ENCODE results near the gene COA1.
"Not testable (repeated sequence)": the region's sequence is repeated elsewhere in the genome, so short reads cannot be mapped to it uniquely, and the experiment has no call there.

Gene COA1, protein sequence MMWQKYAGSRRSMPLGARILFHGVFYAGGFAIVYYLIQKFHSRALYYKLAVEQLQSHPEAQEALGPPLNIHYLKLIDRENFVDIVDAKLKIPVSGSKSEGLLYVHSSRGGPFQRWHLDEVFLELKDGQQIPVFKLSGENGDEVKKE

DNA sequence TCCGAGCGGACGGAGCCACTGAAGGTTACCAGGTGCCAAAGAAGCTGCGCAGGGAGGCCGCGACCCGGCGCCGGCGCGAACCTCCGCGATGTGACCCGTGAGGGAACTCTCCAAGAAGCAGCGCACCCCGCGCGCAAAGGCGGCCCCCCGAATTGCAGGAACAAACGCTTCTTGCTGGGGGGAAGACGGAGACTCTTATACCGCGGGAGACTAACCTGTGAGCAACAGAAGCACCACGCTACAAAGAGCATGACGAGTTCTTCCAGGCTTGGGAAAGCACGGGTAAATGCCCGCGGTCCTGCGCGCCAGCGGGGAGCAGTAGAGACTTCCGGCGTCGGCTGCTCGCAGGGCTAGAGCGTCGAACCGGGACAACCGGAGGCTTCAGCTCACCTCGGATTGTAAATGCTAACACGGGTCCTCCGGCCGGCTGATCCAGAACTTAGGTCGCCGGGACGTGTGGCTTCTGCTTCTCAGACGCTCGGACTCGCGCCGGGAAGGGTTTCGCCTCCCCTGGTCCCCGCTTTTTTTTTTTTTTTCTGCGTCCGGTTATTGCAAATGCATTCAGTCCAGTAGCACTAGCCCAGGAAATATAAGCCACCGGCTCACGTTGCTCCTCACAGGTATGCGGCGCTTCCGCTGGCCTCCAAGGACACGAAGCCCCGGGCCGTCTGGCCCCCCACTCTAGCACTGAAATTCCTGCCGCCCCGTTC, at the start of gene COA1:
Gene COA1 (minus strand): TSS at position 310 of the 710 bp plus-strand sequence. CDS start 80,909 bp downstream, outside the sequence.
- DNase-seq (ENCODE audit: low read depth in 1 of 2, low spot score in 1 of 2): peak; percentile 57 to 71

DNA sequence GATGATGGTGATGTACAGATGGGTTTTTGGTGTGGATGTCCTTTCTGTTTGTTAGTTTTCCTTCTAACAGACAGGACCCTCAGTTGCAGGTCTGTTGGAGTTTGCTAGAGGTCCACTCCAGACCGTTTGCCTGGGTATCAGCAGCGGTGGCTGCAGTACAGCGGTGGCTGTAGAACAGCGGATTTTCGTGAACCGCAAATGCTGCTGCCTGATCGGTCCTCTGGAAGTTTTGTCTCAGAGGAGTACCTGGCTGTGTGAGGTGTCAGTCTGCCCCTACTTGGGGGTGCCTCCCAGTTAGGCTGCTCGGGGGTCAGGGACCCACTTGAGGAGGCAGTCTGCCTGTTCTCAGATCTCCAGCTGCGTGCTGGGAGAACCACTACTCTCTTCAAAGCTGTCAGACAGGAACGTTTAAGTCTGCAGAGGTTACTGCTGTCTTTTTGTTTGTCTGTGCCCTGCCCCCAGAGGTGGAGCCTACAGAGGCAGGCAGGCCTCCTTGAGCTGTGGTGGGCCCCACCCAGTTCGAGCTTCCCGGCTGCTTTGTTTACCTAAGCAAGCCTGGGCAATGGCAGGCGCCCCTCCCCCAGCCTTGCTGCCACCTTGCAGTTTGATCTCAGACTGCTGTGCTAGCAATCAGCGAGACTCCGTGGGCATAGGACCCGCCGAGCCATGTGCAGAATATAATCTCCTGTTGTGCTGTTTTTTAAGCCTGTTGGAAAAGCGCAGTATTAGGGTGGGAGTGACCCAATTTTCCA, 49.1 kb upstream of the COA1 start:
- not testable (repeated sequence) for DNase-seq (ENCODE audit: low read depth in 1 of 2, low spot score in 1 of 2)

DNA sequence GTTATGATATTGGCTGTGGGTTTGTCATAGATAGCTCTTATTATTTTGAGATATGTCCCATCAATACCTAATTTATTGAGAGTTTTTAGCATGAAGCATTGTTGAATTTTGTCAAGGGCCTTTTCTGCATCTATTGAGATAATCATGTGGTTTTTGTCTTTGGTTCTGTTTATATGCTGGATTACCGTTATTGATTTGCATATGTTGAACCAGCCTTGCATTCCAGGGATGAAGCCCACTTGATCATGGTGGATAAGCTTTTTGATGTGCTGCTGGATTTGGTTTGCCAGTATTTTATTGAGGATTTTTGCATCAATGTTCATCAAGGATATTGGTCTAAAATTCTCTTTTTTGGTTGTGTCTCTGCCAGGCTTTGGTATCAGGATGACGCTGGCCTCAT, 45.9 kb upstream of the COA1 start:
- not testable (repeated sequence) for DNase-seq (ENCODE audit: low read depth in 1 of 2, low spot score in 1 of 2)

DNA sequence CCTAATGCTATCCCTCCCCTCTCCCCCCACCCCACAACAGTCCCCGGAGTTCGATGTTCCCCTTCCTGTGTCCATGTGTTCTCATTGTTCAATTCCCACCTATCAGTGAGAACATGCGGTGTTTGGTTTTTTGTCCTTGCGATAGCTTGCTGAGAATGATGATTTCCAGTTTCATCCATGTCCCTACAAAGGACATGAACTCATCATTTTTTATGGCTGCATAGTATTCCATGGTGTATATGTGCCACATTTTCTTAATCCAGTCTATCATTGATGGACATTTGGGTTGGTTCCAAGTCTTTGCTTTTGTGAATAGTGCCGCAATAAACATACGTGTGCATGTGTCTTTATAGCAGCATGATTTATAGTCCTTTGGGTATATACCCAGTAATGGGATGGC, 43.9 kb upstream of the COA1 start:
- not testable (repeated sequence) for DNase-seq (ENCODE audit: low read depth in 1 of 2, low spot score in 1 of 2)

DNA sequence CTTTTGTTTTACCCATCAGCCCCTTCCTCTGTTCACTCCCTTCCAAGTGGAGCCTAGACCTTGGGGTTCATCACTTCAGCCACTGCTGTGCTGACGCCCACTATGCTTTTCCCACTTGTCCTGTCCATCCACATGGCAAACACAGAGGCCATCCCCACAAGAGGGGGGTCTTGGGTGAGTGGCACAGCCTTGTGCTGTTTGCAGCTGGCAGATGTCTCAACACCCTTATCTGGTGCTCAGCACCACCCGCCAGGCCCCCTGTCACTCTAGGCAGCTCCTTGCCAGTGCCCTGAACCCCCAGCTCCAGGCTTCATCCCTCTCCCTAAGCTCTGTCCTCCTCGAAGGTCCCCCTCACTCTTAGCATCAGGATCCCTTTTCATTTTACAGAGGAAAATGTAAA, 42.2 kb upstream of the COA1 start:
- no peak for DNase-seq (ENCODE audit: low read depth in 1 of 2, low spot score in 1 of 2)

DNA sequence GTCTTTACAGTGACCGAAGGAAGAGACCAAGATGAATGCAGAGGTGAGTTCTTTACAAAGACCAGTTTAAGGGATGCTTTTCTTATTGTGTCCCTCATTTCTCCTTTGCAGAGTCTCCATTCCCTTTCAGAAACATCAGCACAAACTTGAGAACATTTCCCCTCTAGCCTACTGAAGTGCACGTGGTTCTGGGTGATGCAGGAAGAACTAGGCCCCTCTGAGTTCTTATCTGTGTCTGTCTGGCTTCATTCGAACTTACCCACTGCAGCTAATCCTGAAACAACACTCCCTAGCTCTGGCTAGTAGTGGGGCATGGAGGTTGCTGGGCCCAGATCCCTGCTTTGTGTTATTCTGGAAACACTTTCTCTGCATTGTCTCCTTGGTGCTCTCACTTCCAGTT, 41.8 kb upstream of the COA1 start:
- DNase-seq (ENCODE audit: low read depth in 1 of 2, low spot score in 1 of 2): no peak

DNA sequence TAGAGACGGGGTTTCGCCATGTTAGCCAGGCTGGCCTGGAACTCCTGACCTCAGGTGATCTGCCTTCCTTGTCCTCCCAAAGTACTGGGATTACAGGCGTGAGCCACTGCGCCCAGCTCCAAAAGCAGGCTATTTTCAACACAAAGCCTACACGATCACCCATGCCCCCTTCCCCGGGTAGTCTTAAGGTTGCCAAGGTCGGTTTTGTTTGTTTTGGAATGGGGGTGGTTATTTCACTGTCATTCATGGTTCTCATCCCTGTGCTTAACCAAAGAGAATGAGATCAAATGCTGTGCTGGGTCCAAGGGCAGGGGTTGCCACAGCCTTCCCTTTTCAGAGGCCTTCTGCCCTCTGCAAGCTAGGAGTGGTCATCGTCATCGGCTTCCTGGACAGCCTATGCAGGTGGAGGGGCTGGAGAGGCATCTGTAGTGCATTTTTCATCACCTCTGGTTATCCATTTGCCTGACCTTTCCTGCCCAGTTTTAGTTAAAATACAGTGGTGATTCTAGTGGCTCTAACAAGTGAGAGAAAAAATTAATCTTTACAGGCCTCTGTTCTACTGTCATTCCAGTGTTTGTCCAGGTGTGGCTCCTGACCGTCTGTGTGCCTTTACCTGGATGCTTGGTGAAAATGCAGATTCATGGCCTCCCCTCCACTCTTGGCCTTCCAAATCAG, 40.6 kb upstream of the COA1 start:
- DNase-seq (ENCODE audit: low read depth in 1 of 2, low spot score in 1 of 2): no peak

DNA sequence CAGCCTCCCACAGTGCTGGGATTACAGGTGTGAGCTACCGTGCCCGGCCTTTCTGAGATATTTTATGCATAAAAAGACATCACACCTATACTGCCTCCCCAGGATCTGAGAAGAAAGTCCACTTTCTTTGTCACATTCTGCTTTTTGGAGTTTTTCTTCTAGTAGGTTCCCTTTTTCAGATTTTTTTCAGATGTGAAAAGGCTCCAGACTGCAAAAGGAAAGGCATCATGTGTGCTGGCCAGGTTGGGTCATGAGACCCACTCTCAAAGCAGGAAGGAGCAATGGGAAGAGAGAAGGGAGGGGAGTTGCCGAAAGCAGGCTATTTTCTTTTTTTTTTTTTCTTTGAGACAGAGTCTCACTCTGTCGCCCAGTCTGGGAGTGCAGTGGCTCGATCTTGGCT, 40.0 kb upstream of the COA1 start:
- DNase-seq (ENCODE audit: low read depth in 1 of 2, low spot score in 1 of 2): no peak

DNA sequence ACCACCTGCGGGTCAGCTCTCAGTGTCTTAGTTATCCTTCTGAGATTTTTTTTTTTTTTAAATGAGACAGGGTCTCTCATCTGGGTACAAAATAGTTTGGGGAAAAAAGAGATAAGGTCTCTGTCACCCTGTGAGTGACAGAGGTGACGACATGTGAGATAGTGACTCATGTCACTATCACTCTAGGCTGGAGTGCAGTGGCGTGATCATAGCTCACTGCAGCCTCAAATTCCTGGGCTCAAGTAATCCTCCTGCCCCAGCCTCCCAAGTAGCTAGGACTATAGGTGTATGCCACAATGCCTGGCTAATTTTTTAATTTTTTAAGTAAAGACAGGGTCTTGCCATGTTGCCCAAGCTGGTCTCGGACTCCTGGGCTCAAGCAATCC, 39.6 kb upstream of the COA1 start:
- no peak for DNase-seq (ENCODE audit: low read depth in 1 of 2, low spot score in 1 of 2)

DNA sequence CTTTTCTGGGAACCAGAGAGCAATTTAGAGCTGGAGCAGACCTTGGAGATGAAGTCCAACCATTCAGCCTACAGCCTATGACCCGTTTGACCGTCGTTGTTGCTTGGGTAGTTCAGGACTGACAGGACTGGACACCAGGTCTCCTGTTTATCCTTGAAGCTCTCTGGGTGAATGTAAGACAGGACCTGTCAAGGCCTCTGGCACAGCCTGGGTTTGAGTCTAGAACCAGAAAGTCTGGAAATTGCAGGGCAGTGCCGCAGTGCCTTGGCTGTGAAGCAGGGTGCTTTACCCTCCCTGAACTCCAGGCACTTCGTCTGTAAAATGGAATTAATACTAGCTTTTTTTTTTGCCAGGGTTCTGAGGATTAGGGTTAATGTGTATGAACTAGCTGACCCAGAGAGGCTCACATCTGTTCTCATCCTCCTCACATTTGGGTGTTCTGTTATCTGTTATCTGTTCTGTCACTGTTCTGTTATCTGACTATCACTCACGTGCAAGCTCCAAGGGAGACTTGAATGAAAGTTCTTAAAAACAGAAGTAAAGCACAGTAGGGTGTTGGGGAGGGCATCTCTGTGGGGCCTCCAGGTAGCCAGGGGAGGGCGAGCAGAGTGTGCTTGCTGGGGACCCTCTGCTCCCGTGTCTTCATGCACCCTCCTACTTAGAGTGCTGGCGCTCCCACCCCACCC, 39.0 kb upstream of the COA1 start:
- DNase-seq (ENCODE audit: low read depth in 1 of 2, low spot score in 1 of 2): no peak

DNA sequence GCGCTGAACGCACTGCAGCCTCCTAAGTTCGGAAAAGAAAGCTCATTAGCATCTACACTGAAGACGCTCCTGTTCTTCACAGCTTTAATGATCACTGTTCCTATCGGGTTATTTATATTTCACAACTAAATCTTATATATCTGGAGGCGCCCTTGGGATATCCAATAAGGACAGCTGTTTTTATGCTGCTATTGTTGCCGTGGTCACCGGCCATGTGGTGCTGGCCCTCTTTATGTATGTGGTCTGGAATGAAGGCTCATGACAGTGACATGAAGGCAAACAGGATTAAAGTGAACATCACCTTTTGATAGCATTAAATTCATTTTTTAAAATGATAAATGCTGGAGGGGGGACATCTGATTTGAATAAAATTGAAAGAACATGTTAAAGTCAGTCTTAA, 38.0 kb upstream of the COA1 start:
- no peak for DNase-seq (ENCODE audit: low read depth in 1 of 2, low spot score in 1 of 2)

DNA sequence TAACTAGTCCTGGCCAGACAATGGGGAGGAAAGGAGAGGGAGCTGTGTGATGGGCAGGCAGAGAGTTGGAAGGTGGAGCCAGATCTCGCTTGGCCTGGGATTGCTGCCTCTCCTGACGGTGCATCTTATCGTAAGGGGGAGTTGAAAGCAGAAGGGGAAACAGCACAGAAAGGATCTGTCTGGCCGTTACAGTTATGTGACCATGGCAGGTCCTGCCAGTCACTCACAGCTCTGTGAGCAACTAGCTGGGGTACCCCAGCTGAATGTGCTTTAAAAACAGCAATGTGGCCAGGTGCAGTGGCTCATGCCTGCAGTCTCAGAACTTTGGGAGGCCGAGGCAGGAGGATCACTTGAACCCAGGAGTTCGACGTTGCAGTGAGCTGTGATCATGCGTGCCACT, 37.2 kb upstream of the COA1 start:
- DNase-seq (ENCODE audit: low read depth in 1 of 2, low spot score in 1 of 2): no peak

DNA sequence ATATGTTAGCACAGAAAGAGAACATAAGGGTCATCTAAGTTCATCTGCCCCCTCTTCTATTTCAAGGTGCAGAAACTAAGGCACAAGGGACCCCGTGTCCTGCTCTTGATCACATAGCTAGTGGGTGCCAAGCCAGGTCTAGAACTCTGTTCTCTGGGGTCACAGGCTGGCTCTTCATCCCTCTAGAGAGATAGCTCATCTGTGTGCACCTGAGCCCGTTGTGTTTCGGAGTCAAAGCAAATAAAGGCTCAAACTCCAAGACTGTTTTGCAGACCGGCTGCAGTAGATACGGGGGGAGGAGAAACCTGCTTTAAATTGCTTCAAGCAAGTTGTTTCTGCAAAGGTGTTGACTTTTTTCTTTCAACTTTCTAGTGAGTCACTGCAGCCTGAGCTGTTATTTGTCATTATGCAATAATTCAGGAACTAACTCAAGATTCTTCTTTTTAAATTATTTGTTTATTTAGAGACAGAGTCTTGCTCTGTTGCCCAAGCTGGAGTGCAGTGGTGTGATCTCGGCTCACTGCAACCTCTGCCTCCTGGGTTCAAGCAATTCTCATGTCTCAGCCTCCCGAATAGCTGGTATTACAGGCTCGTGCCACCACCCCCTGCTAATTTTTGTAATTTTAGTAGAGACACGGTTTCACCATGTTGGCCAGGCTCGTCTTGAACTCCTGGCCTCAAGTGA, 35.6 kb upstream of the COA1 start:
- no peak for DNase-seq (ENCODE audit: low read depth in 1 of 2, low spot score in 1 of 2)

DNA sequence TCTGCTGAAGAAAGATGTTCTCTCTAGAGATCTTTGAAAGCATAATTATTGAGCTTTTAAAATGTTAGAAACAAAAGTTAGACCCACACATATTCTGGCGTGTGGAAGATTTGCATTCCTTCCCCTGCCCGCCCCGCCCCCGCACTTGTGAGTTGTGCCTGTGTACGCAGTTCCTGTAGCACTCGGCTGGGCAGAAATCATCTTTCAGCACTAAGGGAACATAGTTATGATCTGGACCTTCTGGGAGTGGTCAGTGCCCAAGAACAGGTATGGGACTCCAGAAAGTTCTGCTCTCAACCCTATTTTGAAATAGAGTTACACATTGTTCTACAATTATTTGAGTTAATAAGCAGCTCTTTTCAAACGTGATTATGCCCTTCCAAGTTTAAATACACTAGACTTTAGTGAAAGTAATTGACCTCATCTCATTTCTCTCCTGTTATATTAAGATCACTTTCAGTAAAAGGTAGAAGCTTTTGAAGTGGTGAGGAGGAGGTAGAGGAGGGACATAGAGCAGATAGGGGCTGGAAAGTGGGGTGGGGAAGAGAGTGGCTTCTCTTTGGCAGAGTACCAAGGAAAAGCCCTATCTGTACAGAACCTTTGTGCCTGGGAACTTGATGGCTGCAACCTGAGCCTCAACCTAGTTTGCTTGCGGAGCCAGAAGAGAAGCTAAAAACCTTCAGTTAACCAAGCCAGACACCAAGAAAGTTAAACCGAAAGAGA, 34.9 kb upstream of the COA1 start:
- DNase-seq (ENCODE audit: low read depth in 1 of 2, low spot score in 1 of 2): no peak

DNA sequence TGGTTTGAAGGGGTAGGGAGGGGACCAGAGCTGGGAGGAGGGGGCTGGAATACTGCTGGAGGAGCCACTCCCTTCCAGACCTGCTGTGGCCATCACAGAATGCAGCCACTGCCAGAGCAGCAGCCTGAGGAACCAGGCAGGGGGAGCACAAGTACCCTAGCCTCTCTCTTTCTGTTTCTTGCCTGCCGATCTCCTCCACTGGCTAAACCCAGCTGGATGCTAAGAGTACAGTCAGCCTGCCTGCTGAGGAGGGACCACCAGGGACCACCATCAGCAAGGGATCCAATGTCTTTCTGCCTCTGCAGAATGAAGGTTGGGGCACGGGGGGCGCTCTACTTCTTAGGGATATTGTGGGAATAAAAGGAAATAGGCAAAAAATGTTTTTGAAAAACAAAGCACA, 33.9 kb upstream of the COA1 start:
- DNase-seq (ENCODE audit: low read depth in 1 of 2, low spot score in 1 of 2): no peak

DNA sequence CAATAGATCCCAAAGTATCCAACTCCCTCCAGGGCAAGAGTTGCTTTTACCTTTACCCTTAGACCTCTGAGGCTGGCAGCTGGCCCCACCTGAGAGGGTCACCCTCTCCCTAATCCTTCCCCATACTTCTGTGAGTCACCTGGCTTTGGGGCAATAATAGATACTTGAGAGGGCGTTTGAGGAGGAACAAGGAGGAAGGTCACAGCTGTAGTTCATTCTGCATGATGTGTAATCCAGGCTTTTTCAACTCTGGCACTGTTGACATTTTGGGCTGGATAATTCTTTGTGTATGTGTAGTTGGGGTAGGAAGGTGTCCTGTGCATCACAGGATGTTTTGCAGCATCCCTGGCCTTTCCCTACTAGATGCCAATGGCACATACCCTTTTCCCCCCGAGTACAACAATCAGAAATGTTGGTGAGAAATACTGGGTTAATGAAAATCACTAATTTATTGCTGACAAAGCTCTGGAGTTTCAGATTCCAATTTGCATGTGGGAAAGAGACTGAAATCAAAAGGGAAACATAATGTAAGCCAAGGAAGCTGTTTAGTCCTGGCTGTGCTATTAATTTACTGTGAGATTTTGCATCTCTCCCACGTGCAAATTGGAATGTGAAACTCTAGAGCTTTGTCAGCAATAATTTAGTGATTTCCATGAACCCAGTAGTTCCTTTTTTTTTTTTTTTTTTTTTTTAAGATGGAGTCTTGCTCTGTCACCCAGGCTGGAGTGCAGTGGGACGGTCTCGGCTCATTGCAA, 32.8 kb upstream of the COA1 start:
- DNase-seq (ENCODE audit: low read depth in 1 of 2, low spot score in 1 of 2): no peak

DNA sequence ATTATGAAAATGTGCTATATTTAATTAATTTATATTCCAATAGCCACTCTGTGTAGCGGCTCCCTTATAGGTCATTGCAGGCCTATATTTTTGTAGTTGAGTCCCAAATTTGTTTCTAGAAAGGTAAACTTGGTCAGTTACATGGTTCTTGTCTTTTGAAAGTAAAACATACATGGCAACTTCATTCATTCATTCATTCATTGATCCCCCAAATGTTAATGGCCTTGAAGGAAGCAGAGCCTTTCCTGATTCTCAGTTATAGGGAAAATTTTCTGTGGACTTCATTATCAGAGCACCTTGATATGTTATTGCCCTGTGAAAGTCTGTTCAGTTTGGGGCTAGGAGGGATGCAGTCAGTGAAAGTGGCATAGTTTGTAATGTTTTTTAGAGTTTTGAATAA, 32.1 kb upstream of the COA1 start:
- no peak for DNase-seq (ENCODE audit: low read depth in 1 of 2, low spot score in 1 of 2)

DNA sequence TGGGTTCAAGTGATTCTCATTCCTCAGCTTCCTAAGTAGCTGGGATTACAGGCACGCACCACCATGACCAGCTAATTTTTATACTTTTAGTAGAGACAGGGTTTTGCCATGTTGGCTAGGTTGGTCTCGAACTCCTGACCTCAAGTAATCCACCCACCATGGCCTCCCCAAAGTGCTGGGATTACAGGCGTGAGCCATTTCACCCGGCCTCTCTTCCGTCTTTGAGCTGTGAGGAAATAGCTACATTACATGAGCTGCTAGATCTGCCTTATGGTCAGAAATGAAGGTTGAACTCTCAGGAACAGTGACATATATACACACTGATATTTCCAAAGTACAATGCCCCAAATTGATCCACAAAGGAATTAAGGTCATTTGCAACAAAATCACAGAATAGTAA, 31.5 kb upstream of the COA1 start:
- no peak for DNase-seq (ENCODE audit: low read depth in 1 of 2, low spot score in 1 of 2)

All from activated T-helper 1 cell treated with anti-CD3 and anti-CD28 coated beads, Interleukin-2, amount 50 U/mL, for 16 hours (primary cell).